Heart left ventricle (tissue), 13 donors: ENCODE measurements around the gene GNG7.

Experiments used
- POLR2A ChIP-seq, 2 donors: fragments of 450-650 bp; IDR thresholded peaks; one replicate each; pipeline ENCODE4 v1.6.1; 2017; ENCODE audit warnings: antibody characterized with exemption in 2 of 2, mild to moderate bottlenecking in 2 of 2, moderate library complexity in 2 of 2
- TF ChIP-seq, protein P1 (sequence below), 12 donors: fragments of 200-600 bp; sonication (generic) in 4 of 12; IDR thresholded peaks; one replicate each; pipeline versions ENCODE4 v1.5.0 to v1.8.0; 2018 to 2022; ENCODE audit warnings: antibody characterized with exemption in 12 of 12, mild to moderate bottlenecking in 5 of 12
- donor health status: ischemic (EF 13 %, LVEDD 7.1; RV severe dilation, severe dysfunction).
- donor health status: DM: no; HTN: yes; CAD: no.
- donor health status: DM: no; HTN: no; CAD: no.
- donor health status: ischemic (EF 25% LVEDD 6.9; RV normal size, moderate dysfunction).
- donor health status: ischemic (EF 25% LVEDD 5.7; RV mildly dilated, moderate dysfunction).
- donor health status: ischemic (EF 35%, LVEDD 5.7; RV mildly dilated, moderate dysfunction).
- donor health status: nonischemic (EF 11% LVEDD 7.7; RV severe dilation, severe dysfunction).
- donor health status: DM: yes; HTN: yes; CAD: no.
- donor health status: PGD.
- donor health status: ischemic (EF 29% LVEDD 5.4; RV normal size, mild dysfunction).
- donor health status: nonischemic (EF 23%, LVEDD 6.1; RV moderate dilation, normal function).

GRCh38 chr19:2579678-2580280, 122.7 kb downstream of the GNG7 start:
- TF ChIP-seq, protein P1, sequence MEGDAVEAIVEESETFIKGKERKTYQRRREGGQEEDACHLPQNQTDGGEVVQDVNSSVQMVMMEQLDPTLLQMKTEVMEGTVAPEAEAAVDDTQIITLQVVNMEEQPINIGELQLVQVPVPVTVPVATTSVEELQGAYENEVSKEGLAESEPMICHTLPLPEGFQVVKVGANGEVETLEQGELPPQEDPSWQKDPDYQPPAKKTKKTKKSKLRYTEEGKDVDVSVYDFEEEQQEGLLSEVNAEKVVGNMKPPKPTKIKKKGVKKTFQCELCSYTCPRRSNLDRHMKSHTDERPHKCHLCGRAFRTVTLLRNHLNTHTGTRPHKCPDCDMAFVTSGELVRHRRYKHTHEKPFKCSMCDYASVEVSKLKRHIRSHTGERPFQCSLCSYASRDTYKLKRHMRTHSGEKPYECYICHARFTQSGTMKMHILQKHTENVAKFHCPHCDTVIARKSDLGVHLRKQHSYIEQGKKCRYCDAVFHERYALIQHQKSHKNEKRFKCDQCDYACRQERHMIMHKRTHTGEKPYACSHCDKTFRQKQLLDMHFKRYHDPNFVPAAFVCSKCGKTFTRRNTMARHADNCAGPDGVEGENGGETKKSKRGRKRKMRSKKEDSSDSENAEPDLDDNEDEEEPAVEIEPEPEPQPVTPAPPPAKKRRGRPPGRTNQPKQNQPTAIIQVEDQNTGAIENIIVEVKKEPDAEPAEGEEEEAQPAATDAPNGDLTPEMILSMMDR (IDR thresholded peaks at IDR 0.05): peak in 3 of 12 donors; percentile 6 to 37 (median 33)
- TF ChIP-seq POLR2A (IDR thresholded peaks at IDR 0.05): no peak
